ENCODE results near the gene CBX3.

The CBX3 gene

GRCh38 chr7:26213807-26214515, 12.4 kb downstream of the CBX3 start:
- ATAC-seq (ENCODE audit: low read depth) (no peak), DNase-seq (ENCODE audit: low spot score) (no peak)
- no peak overlapping the region for H3K4me3 ChIP-seq (ENCODE audit: severe bottlenecking)
- H3K36me3 ChIP-seq (ENCODE audit: low read depth), result peaks cover 41% of the 10 kb centered on the region
- no peaks in the 10 kb centered on the region for H3K4me1 ChIP-seq (ENCODE audit: insufficient read depth, poor library complexity, severe bottlenecking)
- H3K27ac ChIP-seq (ENCODE audit: poor library complexity, severe bottlenecking), result no peak overlapping the region
- H3K9me3 ChIP-seq (ENCODE audit: severe bottlenecking), result no peaks in the 10 kb centered on the region
- no peaks in the 10 kb centered on the region for H3K27me3 ChIP-seq (ENCODE audit: insufficient read depth, poor library complexity, severe bottlenecking)
- no peak for TF ChIP-seq CTCF (IDR thresholded peaks at IDR 0.05; ENCODE audit: poor library complexity, severe bottlenecking)

DNA sequence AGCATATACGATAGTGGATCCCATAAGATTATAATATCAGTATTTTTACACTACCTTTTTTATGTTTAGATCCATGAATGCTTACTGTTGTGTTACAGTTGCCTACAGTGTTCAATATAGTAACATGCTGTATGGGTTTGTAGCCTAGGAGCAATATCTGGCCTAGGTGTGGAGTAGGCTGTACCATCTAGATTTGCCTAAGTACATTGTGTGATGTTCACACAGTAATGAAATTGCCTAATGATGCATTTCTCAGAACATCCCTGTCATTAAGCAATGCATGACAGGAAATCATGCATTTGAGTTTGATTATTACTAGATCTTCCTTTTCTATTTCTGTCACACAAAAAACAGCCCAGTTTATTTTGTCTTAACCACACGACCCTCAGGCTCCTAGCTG, 14.5 kb downstream of the CBX3 start:
- Histone ChIP-seq H3K4me3 (ENCODE audit: severe bottlenecking) (no peak overlapping the region), H3K36me3 (ENCODE audit: low read depth) (peaks cover 20% of the 10 kb centered on the region), H3K4me1 (ENCODE audit: insufficient read depth, poor library complexity, severe bottlenecking) (no peaks in the 10 kb centered on the region), H3K9me3 (ENCODE audit: severe bottlenecking) (no peaks in the 10 kb centered on the region), H3K27me3 (ENCODE audit: insufficient read depth, poor library complexity, severe bottlenecking) (no peaks in the 10 kb centered on the region), H3K27ac (ENCODE audit: poor library complexity, severe bottlenecking) (no peak overlapping the region)
- no peak for DNase-seq (ENCODE audit: low spot score)
- no peak for TF ChIP-seq CTCF (IDR thresholded peaks at IDR 0.05; ENCODE audit: poor library complexity, severe bottlenecking)
- ATAC-seq (ENCODE audit: low read depth), result 0 out of 3 replicates have a peak, but pooled peaks have one; percentile 34

- Histone ChIP-seq H3K4me1 (ENCODE audit: insufficient read depth, poor library complexity, severe bottlenecking) (no peaks in the 10 kb centered on the region), H3K9me3 (ENCODE audit: severe bottlenecking) (no peaks in the 10 kb centered on the region), H3K36me3 (ENCODE audit: low read depth) (no peaks in the 10 kb centered on the region), H3K27ac (ENCODE audit: poor library complexity, severe bottlenecking) (no peak overlapping the region), H3K4me3 (ENCODE audit: severe bottlenecking) (no peak overlapping the region), H3K27me3 (ENCODE audit: insufficient read depth, poor library complexity, severe bottlenecking) (no peaks in the 10 kb centered on the region)
- DNase-seq (ENCODE audit: low spot score) (no peak), ATAC-seq (ENCODE audit: low read depth) (no peak)
- TF ChIP-seq CTCF (IDR thresholded peaks at IDR 0.05; ENCODE audit: poor library complexity, severe bottlenecking), result no peak
Measured at GRCh38 chr7:26224359-26224758, 22.8 kb downstream of the CBX3 start.

- Histone ChIP-seq H3K27ac (ENCODE audit: poor library complexity, severe bottlenecking) (no peak overlapping the region), H3K4me3 (ENCODE audit: severe bottlenecking) (no peak overlapping the region), H3K4me1 (ENCODE audit: insufficient read depth, poor library complexity, severe bottlenecking) (no peaks in the 10 kb centered on the region), H3K27me3 (ENCODE audit: insufficient read depth, poor library complexity, severe bottlenecking) (no peaks in the 10 kb centered on the region), H3K9me3 (ENCODE audit: severe bottlenecking) (no peaks in the 10 kb centered on the region), H3K36me3 (ENCODE audit: low read depth) (no peaks in the 10 kb centered on the region)
- DNase-seq (ENCODE audit: low spot score) (no peak), ATAC-seq (ENCODE audit: low read depth) (no peak)
- no peak for TF ChIP-seq CTCF (IDR thresholded peaks at IDR 0.05; ENCODE audit: poor library complexity, severe bottlenecking)
Measured at GRCh38 chr7:26227987-26228386, 26.4 kb downstream of the CBX3 start.

DNA sequence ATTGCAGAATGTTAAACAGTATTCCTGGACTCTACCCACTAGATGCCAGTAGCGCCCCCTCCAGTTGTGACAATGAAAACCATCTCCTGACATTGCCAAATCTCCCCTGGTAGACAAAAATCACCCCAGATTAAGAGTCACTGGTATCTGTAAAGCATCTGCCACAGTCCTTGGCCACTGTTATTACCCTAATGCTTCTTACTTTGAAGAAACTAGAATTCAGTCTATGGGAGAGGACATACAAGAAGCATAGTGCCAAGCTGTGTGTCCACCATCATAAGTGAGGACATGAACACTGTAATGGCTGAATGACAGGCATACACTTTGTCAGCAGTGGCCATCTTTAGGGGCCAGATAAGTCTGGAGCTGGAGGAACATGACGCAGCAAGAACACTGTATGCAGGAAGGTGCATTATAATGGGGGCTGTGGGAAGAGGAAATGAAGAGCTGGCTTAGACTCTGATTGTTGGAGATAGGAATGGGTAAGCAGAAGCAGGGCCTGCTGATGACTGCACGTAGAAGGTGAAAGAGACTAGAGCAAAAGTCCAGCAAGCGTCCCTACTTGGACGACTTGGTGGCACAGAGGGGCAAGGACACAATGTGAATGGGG, 32.5 kb downstream of the CBX3 start:
- Histone ChIP-seq H3K27me3 (ENCODE audit: insufficient read depth, poor library complexity, severe bottlenecking) (no peaks in the 10 kb centered on the region), H3K27ac (ENCODE audit: poor library complexity, severe bottlenecking) (no peak overlapping the region), H3K36me3 (ENCODE audit: low read depth) (no peaks in the 10 kb centered on the region), H3K9me3 (ENCODE audit: severe bottlenecking) (no peaks in the 10 kb centered on the region), H3K4me3 (ENCODE audit: severe bottlenecking) (no peak overlapping the region), H3K4me1 (ENCODE audit: insufficient read depth, poor library complexity, severe bottlenecking) (no peaks in the 10 kb centered on the region)
- no peak for DNase-seq (ENCODE audit: low spot score)
- TF ChIP-seq CTCF (IDR thresholded peaks at IDR 0.05; ENCODE audit: poor library complexity, severe bottlenecking), result no peak
- no peak for ATAC-seq (ENCODE audit: low read depth)
